Measurements from ENCODE around the gene KAT6B. TPM values are rescaled to one million over a fixed set of nuclear protein-coding genes. Genes with fewer than 3 reads are reported as not detected.

KAT6B gene
- total and polyA plus RNA-seq, 2 donors (not counting 1 experiment from before 2014, with no cell fraction given): 8.6 to 111 TPM

DNA sequence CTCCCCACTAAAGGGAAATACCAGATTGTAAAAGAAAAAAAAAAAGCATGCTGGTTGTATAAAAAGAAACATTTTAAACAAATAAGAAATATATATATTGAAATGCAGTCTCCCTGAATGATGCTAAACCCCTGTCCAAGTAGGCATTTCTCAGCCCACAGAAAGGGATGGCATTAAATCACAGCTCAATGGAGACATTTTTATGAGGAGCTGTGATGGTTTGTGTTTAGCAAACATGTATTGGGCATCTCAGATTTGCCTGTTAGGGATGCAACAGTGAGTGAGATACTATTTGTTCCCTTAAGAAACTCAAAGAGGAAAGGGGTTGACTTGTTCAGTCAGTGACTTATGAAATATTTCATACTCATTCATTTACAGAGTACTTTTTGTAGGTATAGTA, 51.5 kb downstream of the KAT6B start:
- Histone ChIP-seq H3K36me3 (replicated peaks in 1 of 2; ENCODE audit: control extremely low read depth in 1 of 2, control insufficient read depth in 1 of 2, extremely low read depth in 1 of 2, insufficient read depth in 2 of 2, low read length in 1 of 2) (no peaks in the 10 kb centered on the region), H3K9ac (ENCODE audit: low read length) (no peak overlapping the region), H3K27me3 (replicated peaks in 1 of 4; ENCODE audit: control extremely low read depth in 1 of 4, control insufficient read depth in 3 of 4, insufficient read depth in 4 of 4, low read length in 3 of 4) (no peaks in the 10 kb centered on the region), H2AFZ (ENCODE audit: insufficient read depth, low read depth, low read length, poor library complexity, severe bottlenecking) (no peak overlapping the region), H3K27ac (ENCODE audit: low read length in 2 of 2) (no peak overlapping the region), H3K9me3 (ENCODE audit: control extremely low read depth in 1 of 3, control insufficient read depth in 2 of 3, insufficient read depth in 1 of 3, low read length in 2 of 3) (no peaks in the 10 kb centered on the region), H3K79me2 (ENCODE audit: control insufficient read depth, insufficient read depth, low read length) (peaks cover 83% of the 10 kb centered on the region), H4K20me1 (ENCODE audit: control insufficient read depth, insufficient read depth, low read length, poor library complexity, severe bottlenecking) (no peaks in the 10 kb centered on the region), H3K4me2 (replicated peaks; ENCODE audit: low read depth, low read length, poor library complexity, severe bottlenecking) (no peak overlapping the region), H3K4me3 (ENCODE audit: control extremely low read depth in 1 of 5, extremely low read depth in 1 of 5, insufficient read depth in 1 of 5, low read depth in 2 of 5, low read length in 4 of 5) (no peak overlapping the region), H3K4me1 (ENCODE audit: control insufficient read depth in 2 of 2, insufficient read depth in 2 of 2, low read length in 2 of 2) (peaks cover 12 to 14% of the 10 kb centered on the region in 2 donors)
- ChIA-PET CTCF (interaction anchor here (2.4 kb wide), 1 partner anchor 11 kb away, joined by 10 read pairs; no protein-coding TSS in a partner anchor), POLR2A (interaction anchor here (0.7 kb wide), 1 partner anchor 8 kb away, joined by 4 read pairs; no protein-coding TSS in a partner anchor)
- Mint-ChIP-seq H3K27ac (no peak overlapping the region), H3K4me3 (no peak overlapping the region), H3K4me1 (peaks cover 37% of the 10 kb centered on the region), H3K9me3 (ENCODE audit: insufficient read depth) (no peaks in the 10 kb centered on the region), H3K27me3 (no peaks in the 10 kb centered on the region)
- TF ChIP-seq, protein P1, sequence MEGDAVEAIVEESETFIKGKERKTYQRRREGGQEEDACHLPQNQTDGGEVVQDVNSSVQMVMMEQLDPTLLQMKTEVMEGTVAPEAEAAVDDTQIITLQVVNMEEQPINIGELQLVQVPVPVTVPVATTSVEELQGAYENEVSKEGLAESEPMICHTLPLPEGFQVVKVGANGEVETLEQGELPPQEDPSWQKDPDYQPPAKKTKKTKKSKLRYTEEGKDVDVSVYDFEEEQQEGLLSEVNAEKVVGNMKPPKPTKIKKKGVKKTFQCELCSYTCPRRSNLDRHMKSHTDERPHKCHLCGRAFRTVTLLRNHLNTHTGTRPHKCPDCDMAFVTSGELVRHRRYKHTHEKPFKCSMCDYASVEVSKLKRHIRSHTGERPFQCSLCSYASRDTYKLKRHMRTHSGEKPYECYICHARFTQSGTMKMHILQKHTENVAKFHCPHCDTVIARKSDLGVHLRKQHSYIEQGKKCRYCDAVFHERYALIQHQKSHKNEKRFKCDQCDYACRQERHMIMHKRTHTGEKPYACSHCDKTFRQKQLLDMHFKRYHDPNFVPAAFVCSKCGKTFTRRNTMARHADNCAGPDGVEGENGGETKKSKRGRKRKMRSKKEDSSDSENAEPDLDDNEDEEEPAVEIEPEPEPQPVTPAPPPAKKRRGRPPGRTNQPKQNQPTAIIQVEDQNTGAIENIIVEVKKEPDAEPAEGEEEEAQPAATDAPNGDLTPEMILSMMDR (IDR thresholded peaks at IDR 0.05): no peak
- TF ChIP-seq EZH2 (IDR thresholded peaks at IDR 0.05; ENCODE audit: borderline replicate concordance, insufficient read depth, low read depth, low read length, poor library complexity, severe bottlenecking): no peak
- ATAC-seq (ENCODE audit: low read depth) (no peak), DNase-seq (no peak)
- intact Hi-C loops (cut with micrococcal nuclease): no loop called here

DNA sequence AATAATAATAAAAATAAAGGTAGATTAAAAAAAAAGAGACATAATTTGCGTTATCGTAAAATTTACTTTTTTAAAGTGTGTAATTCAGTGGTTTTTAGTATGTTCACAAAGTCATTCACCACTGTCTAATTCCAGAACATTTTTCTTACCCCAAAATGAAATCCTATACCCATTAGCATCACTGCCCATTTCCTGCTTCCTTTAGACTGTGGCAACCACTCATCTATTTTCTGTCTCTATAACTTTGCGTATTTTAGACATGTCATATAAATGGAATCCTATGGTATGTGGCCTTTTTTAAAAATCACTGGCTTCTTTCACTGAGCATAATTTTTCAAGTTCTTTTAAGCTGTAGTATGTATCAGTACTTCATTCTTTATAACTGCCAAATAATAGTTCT, 53.6 kb downstream of the KAT6B start:
- Histone ChIP-seq H3K4me2 (replicated peaks; ENCODE audit: low read depth, low read length, poor library complexity, severe bottlenecking) (no peak overlapping the region), H3K4me1 (ENCODE audit: control insufficient read depth in 2 of 2, insufficient read depth in 2 of 2, low read length in 2 of 2) (peaks cover 0 to 6% of the 10 kb centered on the region in 2 donors), H3K27me3 (replicated peaks in 1 of 4; ENCODE audit: control extremely low read depth in 1 of 4, control insufficient read depth in 3 of 4, insufficient read depth in 4 of 4, low read length in 3 of 4) (no peaks in the 10 kb centered on the region), H3K79me2 (ENCODE audit: control insufficient read depth, insufficient read depth, low read length) (peaks cover 72% of the 10 kb centered on the region), H3K9me3 (ENCODE audit: control extremely low read depth in 1 of 3, control insufficient read depth in 2 of 3, insufficient read depth in 1 of 3, low read length in 2 of 3) (no peaks in the 10 kb centered on the region), H4K20me1 (ENCODE audit: control insufficient read depth, insufficient read depth, low read length, poor library complexity, severe bottlenecking) (no peaks in the 10 kb centered on the region), H3K36me3 (replicated peaks in 1 of 2; ENCODE audit: control extremely low read depth in 1 of 2, control insufficient read depth in 1 of 2, extremely low read depth in 1 of 2, insufficient read depth in 2 of 2, low read length in 1 of 2) (no peaks in the 10 kb centered on the region), H3K9ac (ENCODE audit: low read length) (no peak overlapping the region), H2AFZ (ENCODE audit: insufficient read depth, low read depth, low read length, poor library complexity, severe bottlenecking) (no peak overlapping the region), H3K4me3 (ENCODE audit: control extremely low read depth in 1 of 5, extremely low read depth in 1 of 5, insufficient read depth in 1 of 5, low read depth in 2 of 5, low read length in 4 of 5) (no peak overlapping the region), H3K27ac (ENCODE audit: low read length in 2 of 2) (no peak overlapping the region)
- no CpG with 5 or more reads among the region's 3 CpGs for WGBS (ENCODE audit: insufficient coverage)
- Mint-ChIP-seq H3K27ac (no peak overlapping the region), H3K4me1 (peaks cover 27% of the 10 kb centered on the region), H3K4me3 (no peak overlapping the region), H3K27me3 (no peaks in the 10 kb centered on the region), H3K9me3 (ENCODE audit: insufficient read depth) (no peaks in the 10 kb centered on the region)
- ChIA-PET POLR2A (no interaction called here), CTCF (interaction anchor here (2.4 kb wide), 1 partner anchor 9 kb away, joined by 10 read pairs; no protein-coding TSS in a partner anchor)
- intact Hi-C loops (cut with micrococcal nuclease): no loop called here
- DNase-seq (no peak), ATAC-seq (ENCODE audit: low read depth) (no peak)
- no peak for TF ChIP-seq EZH2 (IDR thresholded peaks at IDR 0.05; ENCODE audit: borderline replicate concordance, insufficient read depth, low read depth, low read length, poor library complexity, severe bottlenecking)
- TF ChIP-seq, protein P1 (IDR thresholded peaks at IDR 0.05): no peak
